ENCODE measurements around the gene LRRC8D. TPM values are rescaled to one million over a fixed set of nuclear protein-coding genes. Genes with fewer than 3 reads are reported as not detected.
A peak's percentile ranks its signal among the peaks of the same experiment; 100 is the strongest.

The LRRC8D gene
- total RNA-seq, 2 donors from 2014 or later = 7.3 to 13.6 TPM

GRCh38 chr1:89827902-89828301, 7.1 kb downstream of the LRRC8D start:
- DNase-seq (no peak), ATAC-seq (no peak)
- intact Hi-C loops (cut with DNase I) = no loop called here

GRCh38 chr1:89829186-89829585, 8.4 kb downstream of the LRRC8D start:
- ATAC-seq = no peak
- DNase-seq = no peak
- intact Hi-C loops (cut with DNase I) = no loop called here

GRCh38 chr1:89831462-89832120, 10.8 kb downstream of the LRRC8D start:
- intact Hi-C loops (cut with DNase I) = no loop called here
- DNase-seq (no peak), ATAC-seq (no peak)

GRCh38 chr1:89832496-89833127, 11.8 kb downstream of the LRRC8D start:
- DNase-seq = no peak
- intact Hi-C loops (cut with DNase I) = no loop called here
- ATAC-seq = no peak

- DNase-seq (no peak), ATAC-seq (peak; percentile 23 to 34)
- intact Hi-C loops (cut with DNase I) = no loop called here
These were observed 12.6 kb downstream of the LRRC8D start for GRCh38 chr1:89833183-89834082.

GRCh38 chr1:89834083-89834704, 13.4 kb downstream of the LRRC8D start:
- ATAC-seq (peak in 1 of 2 donors; percentile 5), DNase-seq (no peak)
- intact Hi-C loops (cut with DNase I) = no loop called here

GRCh38 chr1:89836252-89837035, 15.6 kb downstream of the LRRC8D start:
- intact Hi-C loops (cut with DNase I) = no loop called here
- DNase-seq (no peak), ATAC-seq (peak in 1 of 2 donors; percentile 39)

- intact Hi-C loops (cut with DNase I) = no loop called here
- DNase-seq = no peak
These were observed 16.2 kb downstream of the LRRC8D start for GRCh38 chr1:89837036-89837481.

GRCh38 chr1:89837510-89837909, 16.7 kb downstream of the LRRC8D start:
- ATAC-seq = no peak
- DNase-seq = no peak
- intact Hi-C loops (cut with DNase I) = no loop called here

More at GRCh38 chr1:89837036-89837481, 16.2 kb downstream of the LRRC8D start:
- no peak for ATAC-seq

GRCh38 chr1:89839516-89839915, 18.7 kb downstream of the LRRC8D start:
- ATAC-seq = no peak
- intact Hi-C loops (cut with DNase I) = no loop called here
- DNase-seq = no peak

GRCh38 chr1:89841507-89841906, 20.7 kb downstream of the LRRC8D start:
- DNase-seq (no peak), ATAC-seq (no peak)
- intact Hi-C loops (cut with DNase I) = no loop called here

- DNase-seq (no peak), ATAC-seq (peak; percentile 42 to 60)
- intact Hi-C loops (cut with DNase I) = loop anchor here in 1 of 2 donors (2.0 kb wide), 1 partner anchor 144 kb away; no protein-coding TSS in a partner anchor
These were observed 21.9 kb downstream of the LRRC8D start for GRCh38 chr1:89842567-89843272.

GRCh38 chr1:89843273-89844130, 22.7 kb downstream of the LRRC8D start:
- peak; percentile 73 for DNase-seq
- intact Hi-C loops (cut with DNase I) = loop anchor here in 1 of 2 donors (2.0 kb wide), 1 partner anchor 143 kb away; no protein-coding TSS in a partner anchor

GRCh38 chr1:89844241-89844807, 23.5 kb downstream of the LRRC8D start:
- intact Hi-C loops (cut with DNase I) = no loop called here
- ATAC-seq (no peak), DNase-seq (no peak)

More at GRCh38 chr1:89843273-89844130, 22.7 kb downstream of the LRRC8D start:
- ATAC-seq = peak; percentile 94 to 97

GRCh38 chr1:89844860-89845259, 24.0 kb downstream of the LRRC8D start:
- ATAC-seq (no peak), DNase-seq (no peak)
- intact Hi-C loops (cut with DNase I) = no loop called here

- ATAC-seq (no peak), DNase-seq (no peak)
- intact Hi-C loops (cut with DNase I) = no loop called here
These were observed 26.4 kb downstream of the LRRC8D start for GRCh38 chr1:89847191-89847729.

All from left cardiac atrium (tissue), 4 donors.